Measurements from ENCODE around the gene KCNT1. TPM values are rescaled to one million over a fixed set of nuclear protein-coding genes. Genes with fewer than 3 reads are reported as not detected.

KCNT1 gene
- total RNA-seq, 1 donor from 2014 or later: not detected

DNA sequence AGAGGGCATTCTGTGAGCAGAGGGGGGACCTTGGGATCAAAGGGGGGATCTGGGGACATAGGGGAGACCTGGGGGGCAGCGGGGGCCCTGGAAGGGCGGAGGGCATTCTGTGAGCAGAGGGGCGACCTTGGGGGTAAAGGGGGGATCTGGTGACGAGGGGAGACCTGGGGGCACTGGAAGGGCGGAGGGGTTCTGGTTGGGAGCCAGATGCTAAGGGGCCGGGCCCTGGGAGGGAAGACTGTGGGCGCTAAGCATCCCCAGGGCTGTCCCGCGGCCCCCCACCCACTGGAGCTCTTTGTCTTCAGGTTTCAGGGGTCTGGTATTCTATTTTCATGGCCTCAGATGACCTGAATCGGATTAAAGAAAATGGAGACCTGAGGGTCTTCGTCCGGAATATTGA lies 38.1 kb upstream of the KCNT1 start:
- Histone ChIP-seq H3K9ac (ENCODE audit: low read length) (no peak overlapping the region), H3K79me2 (ENCODE audit: insufficient read depth, low read length) (no peaks in the 10 kb centered on the region), H4K20me1 (ENCODE audit: insufficient read depth, low read length) (no peaks in the 10 kb centered on the region), H3K36me3 (ENCODE audit: insufficient read depth, low read length) (no peaks in the 10 kb centered on the region), H3K4me3 (ENCODE audit: insufficient read depth, low read depth, low read length) (no peak overlapping the region), H3K4me1 (ENCODE audit: insufficient read depth, low read length) (no peaks in the 10 kb centered on the region), H3K4me2 (ENCODE audit: low read length) (no peak overlapping the region), H2AFZ (ENCODE audit: low read depth, low read length) (no peak overlapping the region), H3K9me3 (ENCODE audit: insufficient read depth, low read depth, low read length) (no peaks in the 10 kb centered on the region), H3K27ac (ENCODE audit: low read depth, low read length) (no peak overlapping the region), H3K27me3 (ENCODE audit: insufficient read depth, low read length) (no peaks in the 10 kb centered on the region)
- H3K9me3 Mint-ChIP-seq (ENCODE audit: unreplicated experiment): peaks cover 9% of the 10 kb centered on the region
- H3K27me3 Mint-ChIP-seq (ENCODE audit: low read depth, unreplicated experiment): peaks cover 19% of the 10 kb centered on the region
- peaks cover 7% of the 10 kb centered on the region for H3K4me1 Mint-ChIP-seq (ENCODE audit: low read depth, unreplicated experiment)
- FAIRE-seq: no peak
- H3K36me3 Mint-ChIP-seq (ENCODE audit: low read depth, unreplicated experiment): peaks cover 4% of the 10 kb centered on the region
- H3K4me3 Mint-ChIP-seq (ENCODE audit: unreplicated experiment): no peak overlapping the region
- no peak for DNase-seq (ENCODE audit: low read depth)
- TF ChIP-seq EZH2 (IDR thresholded peaks at IDR 0.05; ENCODE audit: insufficient read depth, low read length): no peak
- TF ChIP-seq, protein P1, sequence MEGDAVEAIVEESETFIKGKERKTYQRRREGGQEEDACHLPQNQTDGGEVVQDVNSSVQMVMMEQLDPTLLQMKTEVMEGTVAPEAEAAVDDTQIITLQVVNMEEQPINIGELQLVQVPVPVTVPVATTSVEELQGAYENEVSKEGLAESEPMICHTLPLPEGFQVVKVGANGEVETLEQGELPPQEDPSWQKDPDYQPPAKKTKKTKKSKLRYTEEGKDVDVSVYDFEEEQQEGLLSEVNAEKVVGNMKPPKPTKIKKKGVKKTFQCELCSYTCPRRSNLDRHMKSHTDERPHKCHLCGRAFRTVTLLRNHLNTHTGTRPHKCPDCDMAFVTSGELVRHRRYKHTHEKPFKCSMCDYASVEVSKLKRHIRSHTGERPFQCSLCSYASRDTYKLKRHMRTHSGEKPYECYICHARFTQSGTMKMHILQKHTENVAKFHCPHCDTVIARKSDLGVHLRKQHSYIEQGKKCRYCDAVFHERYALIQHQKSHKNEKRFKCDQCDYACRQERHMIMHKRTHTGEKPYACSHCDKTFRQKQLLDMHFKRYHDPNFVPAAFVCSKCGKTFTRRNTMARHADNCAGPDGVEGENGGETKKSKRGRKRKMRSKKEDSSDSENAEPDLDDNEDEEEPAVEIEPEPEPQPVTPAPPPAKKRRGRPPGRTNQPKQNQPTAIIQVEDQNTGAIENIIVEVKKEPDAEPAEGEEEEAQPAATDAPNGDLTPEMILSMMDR (IDR thresholded peaks at IDR 0.05; ENCODE audit: insufficient read depth, low read depth, low read length): no peak
- H3K27ac Mint-ChIP-seq (ENCODE audit: unreplicated experiment): no peak overlapping the region

- Mint-ChIP-seq H3K4me1 (ENCODE audit: low read depth, unreplicated experiment) (peaks cover 7% of the 10 kb centered on the region), H3K36me3 (ENCODE audit: low read depth, unreplicated experiment) (peaks cover 7% of the 10 kb centered on the region), H3K27me3 (ENCODE audit: low read depth, unreplicated experiment) (peaks cover 20% of the 10 kb centered on the region), H3K9me3 (ENCODE audit: unreplicated experiment) (peaks cover 11% of the 10 kb centered on the region), H3K4me3 (ENCODE audit: unreplicated experiment) (no peak overlapping the region), H3K27ac (ENCODE audit: unreplicated experiment) (no peak overlapping the region)
- no peak for DNase-seq (ENCODE audit: low read depth)
- no peaks in the 10 kb centered on the region for H3K9me3 ChIP-seq (ENCODE audit: insufficient read depth, low read depth, low read length)
- no peak overlapping the region for H2AFZ ChIP-seq (ENCODE audit: low read depth, low read length)
- no peaks in the 10 kb centered on the region for H3K79me2 ChIP-seq (ENCODE audit: insufficient read depth, low read length)
- H3K4me2 ChIP-seq (ENCODE audit: low read length): no peak overlapping the region
- no peaks in the 10 kb centered on the region for H3K27me3 ChIP-seq (ENCODE audit: insufficient read depth, low read length)
- no peaks in the 10 kb centered on the region for H3K36me3 ChIP-seq (ENCODE audit: insufficient read depth, low read length)
- H3K27ac ChIP-seq (ENCODE audit: low read depth, low read length): no peak overlapping the region
- no peaks in the 10 kb centered on the region for H4K20me1 ChIP-seq (ENCODE audit: insufficient read depth, low read length)
- no peaks in the 10 kb centered on the region for H3K4me1 ChIP-seq (ENCODE audit: insufficient read depth, low read length)
- no peak overlapping the region for H3K4me3 ChIP-seq (ENCODE audit: insufficient read depth, low read depth, low read length)
- FAIRE-seq: no peak
- H3K9ac ChIP-seq (ENCODE audit: low read length): no peak overlapping the region
- TF ChIP-seq, protein P1 (IDR thresholded peaks at IDR 0.05; ENCODE audit: insufficient read depth, low read depth, low read length): no peak
- no peak for TF ChIP-seq EZH2 (IDR thresholded peaks at IDR 0.05; ENCODE audit: insufficient read depth, low read length)
Measured at GRCh38 chr9:135664266-135664665, 37.7 kb upstream of the KCNT1 start.

GRCh38 chr9:135664801-135665794 lies 36.9 kb upstream of the KCNT1 start:
- no peak for TF ChIP-seq EZH2 (IDR thresholded peaks at IDR 0.05; ENCODE audit: insufficient read depth, low read length)
- TF ChIP-seq, protein P1 (IDR thresholded peaks at IDR 0.05; ENCODE audit: insufficient read depth, low read depth, low read length): no peak

More at GRCh38 chr9:135664801-135665794, 36.9 kb upstream of the KCNT1 start:
- Mint-ChIP-seq H3K27ac (ENCODE audit: unreplicated experiment) (no peak overlapping the region), H3K4me1 (ENCODE audit: low read depth, unreplicated experiment) (peaks cover 7% of the 10 kb centered on the region), H3K4me3 (ENCODE audit: unreplicated experiment) (no peak overlapping the region), H3K36me3 (ENCODE audit: low read depth, unreplicated experiment) (peaks cover 7% of the 10 kb centered on the region), H3K27me3 (ENCODE audit: low read depth, unreplicated experiment) (peaks cover 14% of the 10 kb centered on the region), H3K9me3 (ENCODE audit: unreplicated experiment) (peaks cover 11% of the 10 kb centered on the region)
- DNase-seq (ENCODE audit: low read depth) (no peak), FAIRE-seq (no peak)
- Histone ChIP-seq H3K4me3 (ENCODE audit: insufficient read depth, low read depth, low read length) (no peak overlapping the region), H3K27ac (ENCODE audit: low read depth, low read length) (no peak overlapping the region), H2AFZ (ENCODE audit: low read depth, low read length) (no peak overlapping the region), H3K4me2 (ENCODE audit: low read length) (no peak overlapping the region), H3K36me3 (ENCODE audit: insufficient read depth, low read length) (no peaks in the 10 kb centered on the region), H3K4me1 (ENCODE audit: insufficient read depth, low read length) (no peaks in the 10 kb centered on the region), H3K9me3 (ENCODE audit: insufficient read depth, low read depth, low read length) (no peaks in the 10 kb centered on the region), H4K20me1 (ENCODE audit: insufficient read depth, low read length) (no peaks in the 10 kb centered on the region), H3K79me2 (ENCODE audit: insufficient read depth, low read length) (no peaks in the 10 kb centered on the region), H3K27me3 (ENCODE audit: insufficient read depth, low read length) (no peaks in the 10 kb centered on the region), H3K9ac (ENCODE audit: low read length) (no peak overlapping the region)
